WTC11 (cell line): Measurements from ENCODE around the gene PFKFB4. TPM values are rescaled to one million over a fixed set of nuclear protein-coding genes. Genes with fewer than 3 reads are reported as not detected.

Experiments used
- ATAC-seq: fragments of 200-7000 bp; cut with Tn5 transposase; 2 replicates; pipeline ENCODE4 v1.10.0; 2021; ENCODE audit warnings: mild to moderate bottlenecking, moderate library complexity
- CTCF ChIA-PET: fragments of 300-600 bp; sonication (Branson Sonifier 250); formaldehyde crosslinking; loops from one replicate; lab custom pipeline; 2021; ENCODE audit warnings: antibody characterized with exemption; lab: Charles Lee
- POLR2A ChIA-PET: fragments of 350-600 bp; sonication (Branson Sonifier 250); formaldehyde crosslinking; loops from one replicate; lab custom pipeline; 2021; ENCODE audit warnings: antibody characterized with exemption; lab: Charles Lee
- DNase-seq: peaks from one replicate; pipeline ENCODE4 v3.0.0; 2021; ENCODE audit warnings: low spot score
- H3K27ac Mint-ChIP-seq: 2 replicates; pipeline ENCODE4 v1.8.0; 2021; ENCODE audit warnings: mixed read lengths
- H3K27me3 Mint-ChIP-seq: 2 replicates; pipeline ENCODE4 v1.8.0; 2021; ENCODE audit warnings: low read depth, mild to moderate bottlenecking, moderate library complexity, mixed read lengths
- H3K36me3 Mint-ChIP-seq: 2 replicates; pipeline ENCODE4 v1.8.0; 2021; ENCODE audit warnings: mixed read lengths
- H3K4me1 Mint-ChIP-seq: 2 replicates; pipeline ENCODE4 v1.8.0; 2022; ENCODE audit warnings: mixed read lengths
- H3K4me3 Mint-ChIP-seq: 2 replicates; pipeline ENCODE4 v1.8.0; 2021; ENCODE audit warnings: mild to moderate bottlenecking, moderate library complexity, mixed read lengths
- H3K9me3 Mint-ChIP-seq: 2 replicates; pipeline ENCODE4 v1.8.0; 2021; ENCODE audit warnings: mixed read lengths
- AR ChIP-seq: fragments of 250-450 bp; sonication (Bioruptor Pico); IDR thresholded peaks from 2 replicates; pipeline ENCODE4 v1.9.0; 2021; ENCODE audit warnings: mild to moderate bottlenecking
- ATF3 ChIP-seq: sonication (generic); formaldehyde crosslinking; conservative IDR thresholded peaks from 2 replicates; pipeline ENCODE4 v1.8.1; 2022; ENCODE audit warnings: mild to moderate bottlenecking, missing genetic modification reagents
- E2F1 ChIP-seq: sonication (generic); formaldehyde crosslinking; IDR thresholded peaks from 2 replicates; pipeline ENCODE4 v1.8.0; 2022; ENCODE audit warnings: mild to moderate bottlenecking, missing genetic modification reagents
- ELF4 ChIP-seq: sonication (generic); formaldehyde crosslinking; IDR thresholded peaks from 2 replicates; pipeline ENCODE4 v1.8.1; 2022; ENCODE audit warnings: low read depth, mild to moderate bottlenecking, moderate library complexity, missing genetic modification reagents
- FOXP1 ChIP-seq: sonication (generic); formaldehyde crosslinking; IDR thresholded peaks from 2 replicates; pipeline ENCODE4 v1.8.0; 2022; ENCODE audit warnings: missing genetic modification reagents, mild to moderate bottlenecking, moderate library complexity, borderline replicate concordance
- FOXP4 ChIP-seq: sonication (generic); formaldehyde crosslinking; IDR thresholded peaks from 2 replicates; pipeline ENCODE4 v1.8.0; 2022; ENCODE audit warnings: mild to moderate bottlenecking, missing genetic modification reagents
- GTF2I ChIP-seq: fragments of 250-450 bp; sonication (Bioruptor Pico); conservative IDR thresholded peaks from 2 replicates; pipeline ENCODE4 v1.4.0; 2021; ENCODE audit warnings: mild to moderate bottlenecking
- IRF2 ChIP-seq: sonication (generic); formaldehyde crosslinking; IDR thresholded peaks from 2 replicates; pipeline ENCODE4 v1.8.0; 2022; ENCODE audit warnings: low read depth, missing genetic modification reagents, borderline replicate concordance
- NFYB ChIP-seq: sonication (generic); formaldehyde crosslinking; conservative IDR thresholded peaks from 2 replicates; pipeline ENCODE4 v1.8.0; 2022; ENCODE audit warnings: low read depth, missing genetic modification reagents
- NR1H2 ChIP-seq: sonication (generic); formaldehyde crosslinking; IDR thresholded peaks from 2 replicates; pipeline ENCODE4 v1.9.0; 2021; ENCODE audit warnings: mild to moderate bottlenecking, moderate library complexity, missing genetic modification reagents
- NR2C2 ChIP-seq: sonication (generic); formaldehyde crosslinking; IDR thresholded peaks from 2 replicates; pipeline ENCODE4 v1.8.0; 2022; ENCODE audit warnings: mild to moderate bottlenecking, missing genetic modification reagents
- NR3C1 ChIP-seq: sonication (generic); formaldehyde crosslinking; conservative IDR thresholded peaks from 2 replicates; pipeline ENCODE4 v1.8.1; 2023; ENCODE audit warnings: low read depth, mild to moderate bottlenecking, missing genetic modification reagents
- PRRX2 ChIP-seq: fragments of 250-450 bp; sonication (Bioruptor Pico); IDR thresholded peaks from 2 replicates; pipeline ENCODE4 v1.8.0; 2021; ENCODE audit warnings: mild to moderate bottlenecking
- SOX15 ChIP-seq: fragments of 250-450 bp; sonication (Bioruptor Pico); IDR thresholded peaks from 2 replicates; pipeline ENCODE4 v1.9.0; 2021; ENCODE audit warnings: mild to moderate bottlenecking
- SP1 ChIP-seq: sonication (generic); formaldehyde crosslinking; conservative IDR thresholded peaks from 2 replicates; pipeline ENCODE4 v1.8.1; 2022; ENCODE audit warnings: missing genetic modification reagents
- ZNF232 ChIP-seq: sonication (generic); formaldehyde crosslinking; IDR thresholded peaks from 2 replicates; pipeline ENCODE4 v1.8.0; 2022; ENCODE audit warnings: mild to moderate bottlenecking, missing genetic modification reagents
- ZNF423 ChIP-seq: fragments of 250-450 bp; sonication (Bioruptor Pico); IDR thresholded peaks from 2 replicates; pipeline ENCODE4 v2.1.2; 2022; ENCODE audit warnings: mild to moderate bottlenecking, moderate library complexity
- total RNA-seq: library from RNA; stranded (reverse); gene quantifications from 3 replicates; pipeline ENCODE4 v1.2.3, GENCODE V29; 2021
- TF ChIP-seq, protein P1 (sequence below): fragments of 250-450 bp; sonication (Bioruptor Pico); IDR thresholded peaks from 2 replicates; pipeline ENCODE4 v1.8.0; 2021; ENCODE audit warnings: mild to moderate bottlenecking
- TF ChIP-seq, protein P2 (sequence below): sonication (generic); formaldehyde crosslinking; IDR thresholded peaks from 2 replicates; pipeline ENCODE4 v1.8.1; 2023; ENCODE audit warnings: mild to moderate bottlenecking, missing genetic modification reagents
- TF ChIP-seq, protein P3 (sequence below): fragments of 250-450 bp; sonication (Bioruptor Pico); IDR thresholded peaks from 2 replicates; pipeline ENCODE4 v1.9.0; 2021; ENCODE audit warnings: moderate library complexity, mild to moderate bottlenecking, inconsistent platforms, borderline replicate concordance
- TF ChIP-seq, protein P4 (sequence below): sonication (generic); formaldehyde crosslinking; IDR thresholded peaks from 2 replicates; pipeline ENCODE4 v1.8.0; 2023; ENCODE audit warnings: missing genetic modification reagents, mild to moderate bottlenecking, borderline replicate concordance

Gene PFKFB4
- total RNA-seq, 1 experiment from 2014 or later, result 18.0 TPM

GRCh38 chr3:48564022-48564421, 7.4 kb upstream of the PFKFB4 start:
- Mint-ChIP-seq H3K4me1 (peaks cover 36% of the 10 kb centered on the region), H3K9me3 (no peaks in the 10 kb centered on the region), H3K27ac (no peak overlapping the region; the same call in 1 of the 2 replicates), H3K4me3 (no peak overlapping the region), H3K27me3 (no peaks in the 10 kb centered on the region), H3K36me3 (no peaks in the 10 kb centered on the region)
- ChIA-PET CTCF (interaction anchor here (0.8 to 1.6 kb wide), 3 partner anchors 72 to 128 kb away, joined by 3 to 6 read pairs (median 3); partner anchors contain the start of genes NCKIPSD and SLC26A6), POLR2A (interaction anchor here (0.6 kb wide), 1 partner anchor 91 kb away, joined by 3 read pairs; no protein-coding TSS in a partner anchor)
- TF ChIP-seq NFYB (CRISPR knock-in tag) (no peak), NR1H2 (no peak), NR2C2 (CRISPR knock-in tag) (no peak), SOX15 (no peak), ZNF423 (CRISPR knock-in tag) (no peak), ZNF232 (CRISPR knock-in tag) (no peak), FOXP4 (CRISPR knock-in tag) (no peak), AR (CRISPR knock-in tag) (no peak)
- TF ChIP-seq, protein P1, sequence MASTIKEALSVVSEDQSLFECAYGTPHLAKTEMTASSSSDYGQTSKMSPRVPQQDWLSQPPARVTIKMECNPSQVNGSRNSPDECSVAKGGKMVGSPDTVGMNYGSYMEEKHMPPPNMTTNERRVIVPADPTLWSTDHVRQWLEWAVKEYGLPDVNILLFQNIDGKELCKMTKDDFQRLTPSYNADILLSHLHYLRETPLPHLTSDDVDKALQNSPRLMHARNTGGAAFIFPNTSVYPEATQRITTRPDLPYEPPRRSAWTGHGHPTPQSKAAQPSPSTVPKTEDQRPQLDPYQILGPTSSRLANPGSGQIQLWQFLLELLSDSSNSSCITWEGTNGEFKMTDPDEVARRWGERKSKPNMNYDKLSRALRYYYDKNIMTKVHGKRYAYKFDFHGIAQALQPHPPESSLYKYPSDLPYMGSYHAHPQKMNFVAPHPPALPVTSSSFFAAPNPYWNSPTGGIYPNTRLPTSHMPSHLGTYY (CRISPR knock-in tag), result no peak
- TF ChIP-seq, protein P2, sequence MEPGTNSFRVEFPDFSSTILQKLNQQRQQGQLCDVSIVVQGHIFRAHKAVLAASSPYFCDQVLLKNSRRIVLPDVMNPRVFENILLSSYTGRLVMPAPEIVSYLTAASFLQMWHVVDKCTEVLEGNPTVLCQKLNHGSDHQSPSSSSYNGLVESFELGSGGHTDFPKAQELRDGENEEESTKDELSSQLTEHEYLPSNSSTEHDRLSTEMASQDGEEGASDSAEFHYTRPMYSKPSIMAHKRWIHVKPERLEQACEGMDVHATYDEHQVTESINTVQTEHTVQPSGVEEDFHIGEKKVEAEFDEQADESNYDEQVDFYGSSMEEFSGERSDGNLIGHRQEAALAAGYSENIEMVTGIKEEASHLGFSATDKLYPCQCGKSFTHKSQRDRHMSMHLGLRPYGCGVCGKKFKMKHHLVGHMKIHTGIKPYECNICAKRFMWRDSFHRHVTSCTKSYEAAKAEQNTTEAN (CRISPR knock-in tag), result no peak
- TF ChIP-seq, protein P3, sequence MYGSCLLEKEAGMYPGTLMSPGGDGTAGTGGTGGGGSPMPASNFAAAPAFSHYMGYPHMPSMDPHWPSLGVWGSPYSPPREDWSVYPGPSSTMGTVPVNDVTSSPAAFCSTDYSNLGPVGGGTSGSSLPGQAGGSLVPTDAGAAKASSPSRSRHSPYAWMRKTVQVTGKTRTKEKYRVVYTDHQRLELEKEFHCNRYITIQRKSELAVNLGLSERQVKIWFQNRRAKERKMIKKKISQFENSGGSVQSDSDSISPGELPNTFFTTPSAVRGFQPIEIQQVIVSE (CRISPR knock-in tag), result no peak
- ATAC-seq, result no peak
- DNase-seq, result no peak

GRCh38 chr3:48563382-48563918, 6.8 kb upstream of the PFKFB4 start, which contains the start of gene UCN2:
Gene UCN2 (minus strand): TSS chr3:48563781. CDS start chr3:48563124, 657 bp downstream.
- no peak for DNase-seq
- CTCF ChIA-PET, result interaction anchor here (0.8 to 1.6 kb wide), 3 partner anchors 72 to 128 kb away, joined by 3 to 6 read pairs (median 3); partner anchors contain the start of genes NCKIPSD and SLC26A6
- TF ChIP-seq NR3C1, result no peak
- TF ChIP-seq IRF2 (CRISPR knock-in tag), result no peak
- TF ChIP-seq FOXP1 (CRISPR knock-in tag), result no peak
- TF ChIP-seq E2F1 (CRISPR knock-in tag), result no peak
- TF ChIP-seq SP1 (CRISPR knock-in tag), result no peak
- TF ChIP-seq GTF2I (CRISPR knock-in tag), result no peak
- TF ChIP-seq, protein P4, sequence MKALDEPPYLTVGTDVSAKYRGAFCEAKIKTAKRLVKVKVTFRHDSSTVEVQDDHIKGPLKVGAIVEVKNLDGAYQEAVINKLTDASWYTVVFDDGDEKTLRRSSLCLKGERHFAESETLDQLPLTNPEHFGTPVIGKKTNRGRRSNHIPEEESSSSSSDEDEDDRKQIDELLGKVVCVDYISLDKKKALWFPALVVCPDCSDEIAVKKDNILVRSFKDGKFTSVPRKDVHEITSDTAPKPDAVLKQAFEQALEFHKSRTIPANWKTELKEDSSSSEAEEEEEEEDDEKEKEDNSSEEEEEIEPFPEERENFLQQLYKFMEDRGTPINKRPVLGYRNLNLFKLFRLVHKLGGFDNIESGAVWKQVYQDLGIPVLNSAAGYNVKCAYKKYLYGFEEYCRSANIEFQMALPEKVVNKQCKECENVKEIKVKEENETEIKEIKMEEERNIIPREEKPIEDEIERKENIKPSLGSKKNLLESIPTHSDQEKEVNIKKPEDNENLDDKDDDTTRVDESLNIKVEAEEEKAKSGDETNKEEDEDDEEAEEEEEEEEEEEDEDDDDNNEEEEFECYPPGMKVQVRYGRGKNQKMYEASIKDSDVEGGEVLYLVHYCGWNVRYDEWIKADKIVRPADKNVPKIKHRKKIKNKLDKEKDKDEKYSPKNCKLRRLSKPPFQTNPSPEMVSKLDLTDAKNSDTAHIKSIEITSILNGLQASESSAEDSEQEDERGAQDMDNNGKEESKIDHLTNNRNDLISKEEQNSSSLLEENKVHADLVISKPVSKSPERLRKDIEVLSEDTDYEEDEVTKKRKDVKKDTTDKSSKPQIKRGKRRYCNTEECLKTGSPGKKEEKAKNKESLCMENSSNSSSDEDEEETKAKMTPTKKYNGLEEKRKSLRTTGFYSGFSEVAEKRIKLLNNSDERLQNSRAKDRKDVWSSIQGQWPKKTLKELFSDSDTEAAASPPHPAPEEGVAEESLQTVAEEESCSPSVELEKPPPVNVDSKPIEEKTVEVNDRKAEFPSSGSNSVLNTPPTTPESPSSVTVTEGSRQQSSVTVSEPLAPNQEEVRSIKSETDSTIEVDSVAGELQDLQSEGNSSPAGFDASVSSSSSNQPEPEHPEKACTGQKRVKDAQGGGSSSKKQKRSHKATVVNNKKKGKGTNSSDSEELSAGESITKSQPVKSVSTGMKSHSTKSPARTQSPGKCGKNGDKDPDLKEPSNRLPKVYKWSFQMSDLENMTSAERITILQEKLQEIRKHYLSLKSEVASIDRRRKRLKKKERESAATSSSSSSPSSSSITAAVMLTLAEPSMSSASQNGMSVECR (CRISPR knock-in tag), result no peak
- TF ChIP-seq ATF3 (CRISPR knock-in tag), result no peak
- TF ChIP-seq ELF4, result no peak
- TF ChIP-seq PRRX2 (CRISPR knock-in tag), result no peak

More at GRCh38 chr3:48563382-48563918, 6.8 kb upstream of the PFKFB4 start, which contains the start of gene UCN2:
- ATAC-seq, result no peak
- Mint-ChIP-seq H3K27me3 (no peaks in the 10 kb centered on the region), H3K36me3 (no peaks in the 10 kb centered on the region), H3K4me3 (no peak within 1 kb of the TSS), H3K9me3 (no peaks in the 10 kb centered on the region), H3K4me1 (peaks cover 41% of the 10 kb centered on the region), H3K27ac (peak within 1 kb of the TSS; percentile 39)
- POLR2A ChIA-PET, result interaction anchor here (0.6 kb wide), 1 partner anchor 90 kb away, joined by 3 read pairs; no protein-coding TSS in a partner anchor
